NOMO-1 treated with DMSO at 0.1 percent for 48 hours (cell line): ENCODE measurements around the gene FOXK1.

Experiments
- DNase-seq: peaks from one replicate; lab custom pipeline; 2025; ENCODE audit not compliant: unreplicated experiment; lab: John Stamatoyannopoulos, UW

FOXK1 gene

DNA sequence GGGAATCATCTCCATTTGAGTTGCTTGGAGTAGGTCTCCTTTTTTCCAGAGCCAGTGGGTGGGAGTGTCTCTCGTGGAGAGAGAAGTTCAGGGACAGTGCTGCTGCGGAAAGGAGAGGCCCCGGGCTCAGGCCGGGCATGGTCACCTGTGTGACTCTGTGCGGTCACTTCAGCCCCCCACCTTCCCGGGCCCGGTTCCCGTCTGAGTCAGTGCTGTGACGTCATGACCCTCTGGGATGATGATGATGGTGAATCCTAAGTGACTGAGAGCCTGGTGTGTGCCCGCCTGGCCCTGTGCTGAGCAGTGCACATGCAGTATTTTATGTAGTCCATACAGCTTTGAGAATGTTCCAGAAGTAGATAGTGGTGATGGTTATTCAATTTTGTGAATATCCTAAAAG, 60.8 kb downstream of the FOXK1 start:
- DNase-seq = no peak

- peak; percentile 65 for DNase-seq
These were observed 62.5 kb downstream of the FOXK1 start for GRCh38 chr7:4744391-4745264.

- peak; percentile 21 for DNase-seq
These were observed 63.3 kb downstream of the FOXK1 start for GRCh38 chr7:4745265-4745919.

GRCh38 chr7:4745971-4746919, 64.2 kb downstream of the FOXK1 start:
- DNase-seq = peak; percentile 76

DNA sequence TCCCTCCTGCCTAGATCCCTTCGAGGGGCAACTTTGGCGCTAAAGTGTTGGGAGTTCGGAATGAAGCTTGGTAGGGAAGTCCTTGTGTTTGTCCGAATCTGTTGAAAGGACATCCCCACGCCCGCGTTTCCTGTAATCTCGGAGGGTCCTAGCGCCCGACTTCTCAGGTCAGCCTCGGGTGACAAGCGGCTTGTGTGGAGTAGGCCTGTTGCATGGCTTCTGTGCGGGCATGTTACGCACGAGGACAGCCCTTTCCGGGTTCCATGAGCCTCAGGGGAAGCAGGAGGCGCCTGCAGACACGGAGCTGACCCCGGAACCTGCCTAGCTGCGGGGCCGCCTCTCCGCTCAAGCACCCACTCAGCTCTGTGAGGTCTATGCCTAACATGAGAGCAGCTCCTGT, 64.9 kb downstream of the FOXK1 start:
- no peak for DNase-seq

GRCh38 chr7:4747746-4748145, 65.7 kb downstream of the FOXK1 start:
- no peak for DNase-seq

- DNase-seq = no peak
These were observed 66.2 kb downstream of the FOXK1 start for GRCh38 chr7:4748231-4748681.

- DNase-seq = no peak
These were observed 67.3 kb downstream of the FOXK1 start for GRCh38 chr7:4749363-4749762.

GRCh38 chr7:4749798-4750197, 67.7 kb downstream of the FOXK1 start:
- DNase-seq = no peak

- no peak for DNase-seq
These were observed 69.4 kb downstream of the FOXK1 start for GRCh38 chr7:4751398-4751947.

DNA sequence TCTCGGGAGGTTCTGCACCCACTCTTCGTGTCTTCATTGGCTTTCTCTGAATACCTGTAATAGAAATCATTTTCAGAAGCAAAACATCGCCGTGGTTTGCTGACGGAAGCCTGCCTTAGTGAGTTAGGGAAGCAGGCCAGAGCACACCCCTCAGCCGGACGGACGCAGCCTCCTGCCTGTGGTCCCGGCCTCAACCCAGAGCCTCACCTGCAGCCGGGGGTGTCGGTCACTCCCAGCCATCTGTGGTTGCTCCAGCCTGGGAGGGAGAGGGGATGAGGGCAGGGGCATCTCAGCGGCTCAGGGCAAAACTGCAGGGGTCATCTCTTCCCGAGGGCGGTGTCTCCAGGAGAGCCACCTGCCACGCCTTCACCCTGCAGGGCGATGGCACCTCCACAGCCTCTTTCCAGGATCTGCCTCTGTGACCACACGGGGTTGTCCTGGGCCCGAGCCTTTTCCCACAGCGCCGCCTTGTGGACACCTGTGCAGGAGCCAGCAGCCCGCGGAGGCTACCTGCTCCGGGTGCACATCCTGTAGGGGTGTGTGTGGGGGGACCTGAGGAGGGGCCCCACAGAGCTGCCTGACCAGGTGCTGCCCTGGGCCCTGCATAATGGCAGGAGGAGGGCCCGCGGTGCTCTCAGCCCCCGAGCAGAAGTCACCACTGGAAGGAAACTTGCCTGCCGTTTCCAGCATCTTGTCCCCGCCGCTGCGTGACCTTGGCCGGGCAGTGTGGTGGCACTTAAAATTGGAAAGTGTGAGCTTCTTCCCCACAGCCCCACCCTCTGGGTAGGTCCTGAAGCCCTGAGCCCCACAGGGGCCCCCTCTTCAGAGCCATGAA, 71.7 kb downstream of the FOXK1 start:
- no peak for DNase-seq

GRCh38 chr7:4754433-4755010, 72.4 kb downstream of the FOXK1 start:
- no peak for DNase-seq

DNA sequence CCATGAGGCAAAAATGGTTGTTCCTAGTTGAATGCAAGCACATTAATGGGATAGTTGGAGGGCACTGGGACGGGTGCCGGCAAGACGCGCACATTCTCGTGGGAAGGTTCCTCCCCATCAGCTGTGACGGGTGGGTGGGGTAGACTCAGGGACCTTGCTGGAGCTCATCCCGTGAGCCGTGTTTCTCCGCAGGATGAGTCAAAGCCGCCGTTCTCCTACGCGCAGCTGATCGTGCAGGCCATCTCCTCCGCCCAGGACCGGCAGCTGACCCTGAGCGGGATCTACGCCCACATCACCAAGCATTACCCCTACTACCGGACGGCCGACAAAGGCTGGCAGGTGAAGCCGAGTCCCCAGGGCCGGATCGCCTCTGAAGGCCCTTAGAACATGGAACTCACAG, 73.0 kb downstream of the FOXK1 start:
- DNase-seq = no peak

DNA sequence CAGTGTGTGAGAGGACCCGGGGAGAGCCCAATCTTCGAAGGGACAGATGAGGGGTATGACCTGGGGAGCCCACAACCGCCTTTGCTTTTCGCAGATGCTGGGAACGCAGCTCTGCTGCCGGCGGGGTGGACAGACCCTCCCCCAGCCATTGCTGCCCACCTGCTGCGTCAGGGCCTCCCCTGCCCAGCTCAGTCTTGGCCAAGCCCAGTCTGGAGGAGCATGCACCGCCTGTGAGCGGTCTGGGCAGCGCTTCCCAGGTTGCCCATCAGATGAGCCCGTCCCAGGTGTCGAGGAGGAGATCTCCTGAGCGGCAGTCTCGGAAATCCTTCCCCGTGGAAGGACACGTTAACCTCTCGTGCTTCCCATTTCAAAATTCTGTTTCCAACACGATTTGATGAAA, 76.0 kb downstream of the FOXK1 start:
- no peak for DNase-seq

- DNase-seq = no peak
These were observed 76.7 kb downstream of the FOXK1 start for GRCh38 chr7:4758791-4759190.

DNA sequence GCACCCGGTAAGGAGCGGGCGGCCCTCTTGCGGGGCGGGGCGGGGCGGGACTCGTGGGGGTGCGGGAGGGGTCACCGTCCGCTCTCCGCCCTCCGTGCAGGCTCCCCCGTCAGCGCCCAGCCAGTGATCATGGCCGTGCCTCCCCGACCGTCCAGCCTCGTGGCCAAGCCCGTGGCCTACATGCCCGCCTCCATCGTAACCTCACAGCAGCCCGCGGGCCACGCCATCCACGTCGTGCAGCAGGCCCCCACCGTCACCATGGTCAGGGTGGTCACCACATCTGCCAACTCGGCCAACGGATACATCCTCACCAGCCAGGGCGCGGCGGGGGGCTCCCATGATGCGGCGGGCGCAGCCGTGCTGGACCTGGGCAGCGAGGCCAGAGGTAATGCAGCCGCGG, 77.1 kb downstream of the FOXK1 start:
- DNase-seq = no peak

- no peak for DNase-seq
These were observed 78.9 kb downstream of the FOXK1 start for GRCh38 chr7:4760952-4761351.

- DNase-seq = no peak
These were observed 80.3 kb downstream of the FOXK1 start for GRCh38 chr7:4762121-4763055.
